Measurements from ENCODE around the gene PTCD3. TPM values are rescaled to one million over a fixed set of nuclear protein-coding genes. Genes with fewer than 3 reads are reported as not detected.

PTCD3 gene
- total and polyA plus RNA-seq, 3 donors from 2014 or later, result 120 to 213 (median 167) TPM

GRCh38 chr2:86087936-86088850 lies 17.8 kb upstream of the PTCD3 start:
- DNase-seq, result no peak
- TF ChIP-seq CTCF (IDR thresholded peaks at IDR 0.05) (peak; percentile 29 to 60 (median 35)), POLR2A (IDR thresholded peaks at IDR 0.05) (no peak)
- no peaks in the 10 kb centered on the region for H3K27me3 ChIP-seq
- H3K36me3 ChIP-seq (ENCODE audit: low read depth, missing control alignments), result no peaks in the 10 kb centered on the region
- H3K4me1 ChIP-seq, result no peaks in the 10 kb centered on the region
- no peak overlapping the region for H3K4me3 ChIP-seq
- 79 to 81% methylated on average over 14 of the region's 14 CpGs for WGBS, 2 donors
- H3K9me3 ChIP-seq, result no peaks in the 10 kb centered on the region
- intact Hi-C loops (cut with DNase I; ENCODE audit: low total_unique reads), result no loop called here
- no peak overlapping the region for H3K27ac ChIP-seq

GRCh38 chr2:86094229-86094628 lies 11.8 kb upstream of the PTCD3 start:
- intact Hi-C loops (cut with DNase I; ENCODE audit: low total_unique reads), result no loop called here
- no peak for DNase-seq
- Histone ChIP-seq H3K9me3 (no peaks in the 10 kb centered on the region), H3K4me1 (no peaks in the 10 kb centered on the region), H3K36me3 (ENCODE audit: low read depth, missing control alignments) (no peaks in the 10 kb centered on the region), H3K27ac (no peak overlapping the region), H3K4me3 (no peak overlapping the region), H3K27me3 (no peaks in the 10 kb centered on the region)
- TF ChIP-seq CTCF (IDR thresholded peaks at IDR 0.05), result no peak
- WGBS, 2 donors, result 78 to 91% methylated on average over 1 of the region's 1 CpG

GRCh38 chr2:86097114-86097896 lies 8.7 kb upstream of the PTCD3 start:
- WGBS, 2 donors, result 92 to 96% methylated on average over 3 of the region's 3 CpGs
- no peak overlapping the region for H3K4me3 ChIP-seq
- no peaks in the 10 kb centered on the region for H3K4me1 ChIP-seq
- H3K27ac ChIP-seq, result no peak overlapping the region
- no peak for DNase-seq
- intact Hi-C loops (cut with DNase I; ENCODE audit: low total_unique reads), result no loop called here
- no peaks in the 10 kb centered on the region for H3K9me3 ChIP-seq
- TF ChIP-seq POLR2A (IDR thresholded peaks at IDR 0.05) (no peak), CTCF (IDR thresholded peaks at IDR 0.05) (no peak)
- no peaks in the 10 kb centered on the region for H3K27me3 ChIP-seq
- no peaks in the 10 kb centered on the region for H3K36me3 ChIP-seq (ENCODE audit: low read depth, missing control alignments)

GRCh38 chr2:86097913-86098312 lies 8.1 kb upstream of the PTCD3 start:
- TF ChIP-seq CTCF (IDR thresholded peaks at IDR 0.05) (no peak), POLR2A (IDR thresholded peaks at IDR 0.05) (no peak)
- intact Hi-C loops (cut with DNase I; ENCODE audit: low total_unique reads), result no loop called here
- no peak for DNase-seq
- H3K36me3 ChIP-seq (ENCODE audit: low read depth, missing control alignments), result no peaks in the 10 kb centered on the region
- H3K4me1 ChIP-seq, result no peaks in the 10 kb centered on the region
- H3K27ac ChIP-seq, result no peak overlapping the region
- H3K27me3 ChIP-seq, result no peaks in the 10 kb centered on the region
- no peaks in the 10 kb centered on the region for H3K9me3 ChIP-seq
- H3K4me3 ChIP-seq, result no peak overlapping the region
- WGBS, 2 donors, result 92 to 93% methylated on average over 1 of the region's 1 CpG

All from testis (tissue), 3 donors.